HG03045 (cell line): Measurements from ENCODE around the gene ATG9A.
"Not testable (repeated sequence)": the region's sequence is repeated elsewhere in the genome, so short reads cannot be mapped to it uniquely, and the experiment has no call there.

Experiments used
- ATAC-seq: cut with Tn5 transposase; IDR thresholded peaks from one replicate; pipeline ENCODE4 v1.9.1; 2021; ENCODE audit warnings: mild to moderate bottlenecking, moderate library complexity; ENCODE audit not compliant: unreplicated experiment

Gene ATG9A

DNA sequence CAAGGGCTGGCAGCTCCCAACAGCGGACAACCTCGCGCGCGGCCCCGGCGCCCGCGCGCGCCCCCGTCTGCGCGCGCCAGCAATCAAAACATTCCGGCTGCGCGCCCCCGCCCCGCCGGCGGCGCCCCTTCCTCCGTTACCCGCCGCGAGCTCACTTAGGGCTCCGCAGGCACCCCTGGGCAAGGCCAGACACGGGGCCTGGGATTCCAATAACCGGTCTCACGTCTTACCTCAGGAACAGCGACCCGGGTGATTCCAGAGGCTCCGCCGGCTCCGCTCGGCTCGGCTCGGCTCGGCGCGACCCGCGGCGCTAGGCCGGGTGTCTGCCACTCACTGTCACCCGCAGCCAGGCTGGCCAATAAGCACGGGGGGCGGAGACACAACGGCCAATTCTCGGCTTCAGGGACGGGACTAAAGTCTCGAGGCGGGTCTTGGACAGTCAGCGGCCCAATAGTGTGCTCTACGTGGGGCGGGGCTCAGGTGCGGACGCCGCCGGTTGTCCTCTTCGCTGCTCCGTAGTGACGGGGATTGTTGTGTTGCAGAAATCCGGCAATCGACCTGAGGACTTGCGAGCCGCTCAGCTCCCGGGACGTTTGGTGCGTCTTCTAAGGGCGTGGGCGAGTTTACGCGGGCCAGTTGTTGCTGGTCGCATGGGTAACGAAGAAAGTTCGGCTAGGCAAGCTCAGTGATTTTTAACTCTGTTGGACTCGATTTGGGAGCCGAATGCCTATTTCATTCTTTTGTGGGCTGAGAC, at the start of gene ATG9A, which contains the start of gene ANKZF1:
ATG9A (minus strand) TSS at position 332 of the 754 bp plus-strand sequence. CDS start 1,612 bp downstream, outside the sequence.
ANKZF1 (plus strand) TSS at position 502 of the 754 bp plus-strand sequence. CDS start 452 bp downstream, outside the sequence.
- peak; percentile 96 for ATAC-seq

- ATAC-seq: no peak
These were observed 49.3 kb upstream of the ATG9A start for GRCh38 chr2:219278655-219279150.

GRCh38 chr2:219277703-219278654, 48.5 kb upstream of the ATG9A start:
- peak; percentile 18 for ATAC-seq

DNA sequence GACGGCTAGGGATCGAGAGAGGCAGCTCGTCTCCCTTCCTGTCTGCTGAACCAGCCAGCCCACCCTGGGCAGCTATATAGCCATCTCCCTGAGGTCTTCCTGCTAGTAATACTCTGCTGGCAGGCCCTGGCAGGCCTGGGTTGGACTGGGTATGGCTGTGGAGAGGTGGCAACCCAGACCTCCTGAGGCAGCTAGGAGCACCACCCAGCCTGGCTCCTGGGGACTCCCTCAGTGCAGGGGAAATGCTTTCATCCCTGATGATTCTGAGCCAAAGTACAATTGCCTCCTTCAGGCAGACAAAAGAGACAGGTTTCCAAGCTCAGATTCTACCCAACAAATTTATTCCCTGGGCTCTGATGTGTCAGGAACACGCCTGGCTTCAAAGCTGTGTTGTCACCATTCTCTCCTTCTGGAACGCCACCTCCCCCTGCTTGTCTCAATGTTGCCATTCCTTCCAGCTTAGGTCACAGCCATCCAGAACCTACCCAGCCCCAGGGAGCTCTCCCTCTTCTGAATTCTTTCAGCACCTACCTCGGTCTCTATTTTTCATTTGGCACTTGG, 45.0 kb upstream of the ATG9A start:
- ATAC-seq: no peak

DNA sequence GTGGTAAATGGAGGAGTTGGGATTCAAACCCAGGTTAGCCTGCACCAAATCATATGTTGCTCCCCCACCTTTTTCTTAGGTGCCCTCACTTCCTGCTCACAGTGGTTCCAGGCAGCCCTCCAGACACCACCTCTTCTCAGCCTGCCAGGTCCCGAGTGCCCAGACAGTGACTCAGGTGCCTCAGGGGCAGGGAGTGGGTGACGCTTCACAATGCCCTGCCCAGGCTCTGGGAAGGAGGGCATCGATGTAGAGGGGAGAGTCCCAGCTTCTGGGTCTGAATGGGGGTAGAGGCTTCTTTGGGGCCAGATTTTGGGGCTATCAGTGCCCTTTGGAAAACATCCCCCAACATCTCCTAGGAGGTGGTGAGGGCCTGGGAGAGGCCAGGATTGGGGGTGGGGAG, 44.5 kb upstream of the ATG9A start:
- ATAC-seq: no peak

DNA sequence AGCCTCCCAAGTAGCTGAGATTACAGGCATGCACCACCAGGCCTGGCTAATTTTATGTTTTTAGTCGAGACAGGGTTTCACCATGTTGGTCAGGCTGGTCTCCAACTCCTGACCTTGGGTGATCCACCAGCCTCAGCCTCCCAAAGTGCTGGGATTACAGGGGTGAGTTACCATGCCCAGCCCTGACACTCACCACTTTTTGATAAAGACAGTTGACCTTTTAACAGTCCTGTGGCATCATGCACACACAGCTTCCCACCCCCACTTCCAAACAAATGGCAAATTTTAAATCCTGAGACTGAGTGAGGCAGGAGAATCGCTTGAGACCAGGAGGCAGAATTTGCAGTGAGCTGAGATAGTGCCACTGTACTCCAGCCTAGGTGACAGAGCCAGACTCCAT, 43.6 kb upstream of the ATG9A start:
- no peak for ATAC-seq

GRCh38 chr2:219272356-219272755, 42.9 kb upstream of the ATG9A start:
- no peak for ATAC-seq

DNA sequence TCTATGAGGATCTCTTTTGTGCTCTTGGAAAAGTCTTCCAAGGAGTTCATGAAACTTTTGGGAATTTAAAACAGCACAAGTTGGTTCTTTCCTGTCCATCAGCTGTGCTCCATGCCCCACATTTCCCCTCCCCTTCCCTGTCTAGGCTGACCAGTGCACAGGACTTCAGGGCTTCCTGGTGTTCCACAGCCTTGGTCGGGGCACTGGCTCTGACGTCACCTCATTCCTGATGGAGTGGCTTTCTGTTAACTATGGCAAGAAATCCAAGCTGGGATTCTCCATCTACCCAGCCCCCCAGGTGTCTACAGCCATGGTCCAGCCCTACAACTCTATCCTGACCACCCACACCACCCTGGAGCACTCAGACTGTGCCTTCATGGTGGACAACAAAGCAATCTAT, 41.6 kb upstream of the ATG9A start:
- ATAC-seq: no peak

GRCh38 chr2:219270055-219270372, 40.6 kb upstream of the ATG9A start:
- no peak for ATAC-seq

DNA sequence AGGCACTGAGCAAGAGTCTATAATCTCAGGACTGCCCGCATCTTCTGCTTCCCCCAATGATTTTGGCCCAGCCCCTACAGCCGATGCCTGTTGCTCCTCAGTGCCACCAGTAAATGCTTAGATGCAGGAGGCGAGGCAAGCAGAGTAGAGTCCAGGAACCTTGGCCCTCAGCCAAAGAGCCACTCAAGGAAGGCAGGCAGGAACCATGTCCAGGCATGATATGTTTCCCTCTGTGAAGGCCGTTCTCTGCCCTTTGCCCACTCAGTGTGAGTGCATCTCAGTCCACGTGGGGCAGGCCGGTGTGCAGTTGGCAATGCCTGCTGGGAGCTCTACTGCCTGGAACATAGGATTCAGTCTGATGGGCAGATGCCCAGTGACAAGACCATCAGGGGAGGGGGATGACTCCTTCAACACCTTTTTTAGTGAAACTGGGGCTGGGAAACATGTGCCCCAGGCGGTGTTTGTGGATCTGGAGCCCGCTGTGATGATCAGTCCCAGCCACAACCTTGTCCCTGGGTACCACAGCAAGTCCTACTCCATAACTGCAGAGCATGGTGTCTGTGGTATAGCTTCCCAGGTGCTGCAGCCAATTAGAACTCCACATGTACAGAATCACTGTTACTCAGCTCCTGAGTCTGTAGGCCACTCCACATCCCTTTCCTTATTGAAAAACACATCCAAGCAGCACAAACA, 40.1 kb upstream of the ATG9A start:
- no peak for ATAC-seq

DNA sequence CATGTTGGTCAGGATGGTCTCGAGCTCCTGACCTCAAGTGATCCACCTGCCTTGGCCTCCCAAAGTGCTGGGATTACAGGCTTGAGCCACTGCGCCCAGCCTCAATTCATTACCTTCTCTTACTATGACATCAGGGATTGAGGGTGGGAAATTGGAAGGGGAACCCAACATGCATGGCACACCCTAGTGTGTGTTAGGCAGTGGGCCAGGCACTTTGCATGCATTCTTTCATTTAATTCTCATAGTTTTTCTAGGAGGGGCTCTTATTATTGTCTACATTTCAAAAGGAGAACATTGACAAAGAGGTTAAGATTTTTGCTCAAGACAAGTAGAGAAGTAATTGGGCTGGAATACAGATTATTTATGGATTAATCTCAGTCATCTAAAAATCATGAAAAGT, 38.9 kb upstream of the ATG9A start:
- no peak for ATAC-seq

GRCh38 chr2:219266886-219267285, 37.5 kb upstream of the ATG9A start:
- no peak for ATAC-seq

GRCh38 chr2:219266232-219266631, 36.8 kb upstream of the ATG9A start:
- ATAC-seq: no peak

GRCh38 chr2:219261024-219261855, 31.8 kb upstream of the ATG9A start:
- ATAC-seq: no peak

DNA sequence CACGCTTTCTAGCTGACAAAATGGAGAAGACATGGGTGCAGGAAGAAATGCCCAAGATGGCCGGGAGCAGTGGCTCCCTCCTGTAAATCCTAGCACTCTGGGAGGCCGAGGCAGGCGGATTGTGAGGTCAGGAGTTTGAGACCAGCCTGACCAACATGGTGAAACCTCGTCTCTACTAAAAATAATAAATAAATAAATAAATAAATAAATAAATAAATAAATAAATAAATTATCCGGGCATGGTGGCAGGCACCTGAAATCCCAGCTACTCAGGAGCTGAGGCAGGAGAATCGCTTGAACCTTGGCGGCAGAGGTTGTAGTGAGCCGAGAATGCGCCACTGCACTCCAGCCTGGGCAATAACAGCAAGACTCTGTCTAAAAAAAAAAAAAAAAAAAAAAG, 29.5 kb upstream of the ATG9A start:
- not testable (repeated sequence) for ATAC-seq

GRCh38 chr2:219254590-219255201, 25.3 kb upstream of the ATG9A start:
- ATAC-seq: peak; percentile 23

DNA sequence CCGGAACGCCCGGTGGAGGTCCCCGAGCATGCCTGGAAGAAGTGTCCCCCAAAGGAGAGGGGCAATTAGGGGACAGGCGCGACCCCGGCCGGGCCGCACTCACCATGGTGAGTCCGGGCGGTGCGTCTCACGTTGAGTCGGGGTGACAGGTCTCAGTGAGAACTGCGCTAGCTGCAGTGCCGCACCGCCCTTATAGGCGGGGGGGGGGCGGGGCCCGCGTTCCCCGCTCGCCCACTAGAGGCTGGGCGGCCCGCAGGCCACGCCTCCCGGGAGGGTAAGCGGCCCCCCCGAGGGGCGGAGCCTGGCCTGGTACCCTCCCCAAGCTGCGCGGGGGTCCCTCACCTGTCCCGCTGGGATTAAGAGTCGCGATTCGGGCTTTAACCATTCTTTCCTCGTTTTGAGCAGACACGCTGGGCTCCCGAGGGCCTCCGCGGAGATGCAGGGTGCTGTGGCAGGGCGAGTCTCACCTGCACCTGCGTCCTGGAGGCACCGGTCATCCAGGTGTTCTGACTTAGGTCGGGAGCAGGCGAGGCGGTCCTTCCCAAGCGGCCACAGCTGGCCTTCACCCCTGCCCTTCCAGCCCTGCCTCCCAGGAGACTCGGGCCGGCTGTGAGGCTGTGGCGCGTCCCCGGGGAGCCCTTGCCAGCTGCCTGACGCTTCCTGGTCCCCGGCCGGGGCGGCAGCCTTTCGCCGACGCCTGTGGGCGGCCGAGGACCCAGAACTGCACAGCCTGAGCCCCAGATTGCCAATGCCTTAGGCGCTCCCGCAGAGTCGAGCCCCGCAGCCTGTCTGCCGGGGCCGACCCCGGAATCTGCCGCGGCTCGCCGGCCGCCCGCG, 24.5 kb upstream of the ATG9A start, which contains the start of gene TUBA4A:
TUBA4A (minus strand) TSS at position 166 of the 837 bp plus-strand sequence; CDS start at position 106, 60 bp downstream.
- ATAC-seq: peak; percentile 59
